ENCODE data around the gene TOB1. TPM values are rescaled to one million over a fixed set of nuclear protein-coding genes. Genes with fewer than 3 reads are reported as not detected.
A peak's percentile ranks its signal among the peaks of the same experiment; 100 is the strongest.

The TOB1 gene
- polyA plus RNA-seq, 1 of the 3 experiments (the other 2 are of a cell fraction), result 19.3 TPM

DNA sequence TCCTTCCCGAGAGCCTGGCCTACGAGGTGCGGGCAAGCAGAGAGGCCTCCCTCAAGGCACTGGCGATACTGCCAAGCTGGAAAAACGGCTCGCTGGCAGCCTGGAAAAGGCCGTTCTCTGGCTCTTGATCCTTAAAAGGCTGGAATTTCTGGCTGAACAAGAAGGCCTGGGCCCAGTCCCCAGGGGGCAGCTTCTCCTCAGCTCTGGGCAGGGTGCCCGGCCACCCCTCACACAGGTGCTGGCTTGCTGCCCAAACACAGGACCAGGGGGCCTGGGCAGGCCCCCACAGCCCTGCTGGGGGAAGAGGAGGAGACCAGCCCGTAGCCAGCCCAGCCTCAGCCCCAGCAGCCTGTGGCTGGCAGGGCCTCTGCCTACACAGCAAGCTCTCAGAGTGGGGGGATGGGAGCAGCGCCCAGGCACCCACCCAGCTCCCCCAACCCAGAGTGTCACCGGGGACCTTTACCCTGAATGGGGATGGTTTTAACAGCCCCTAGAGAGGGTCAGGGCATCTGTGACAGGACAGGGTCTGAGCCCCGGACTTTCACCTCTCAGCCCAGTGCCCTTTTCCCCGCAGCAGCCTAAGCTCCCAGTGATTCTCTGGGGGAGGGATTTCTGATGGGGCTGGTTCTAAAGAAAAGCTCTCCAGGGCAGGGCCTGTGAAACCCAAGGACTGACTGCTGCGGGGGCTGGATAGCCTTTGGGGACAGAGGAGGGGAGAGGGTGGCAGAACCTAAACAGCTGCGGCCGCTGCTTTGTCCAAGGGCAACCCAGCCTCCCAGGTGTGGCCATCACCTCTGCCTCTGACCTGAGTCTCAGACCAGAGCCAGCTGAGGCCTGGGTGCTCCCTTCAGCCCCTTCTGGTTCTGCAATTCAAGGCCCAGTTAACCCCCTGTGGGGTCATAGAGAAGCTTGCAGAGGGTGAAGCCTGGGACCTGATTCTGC, 38.6 kb upstream of the TOB1 start:
- no peak overlapping the region for H3K4me3 ChIP-seq (ENCODE audit: low read depth in 2 of 2, low read length in 1 of 2)
- H3K36me3 ChIP-seq (replicated peaks in 1 of 2; ENCODE audit: control insufficient read depth in 1 of 2, insufficient read depth in 2 of 2, low read length in 1 of 2), result no peaks in the 10 kb centered on the region
- peak; percentile 14; the same call in 1 of the 2 replicates for TF ChIP-seq TCF12 (IDR thresholded peaks at IDR 0.05)
- TF ChIP-seq TEAD4 (IDR thresholded peaks at IDR 0.05; ENCODE audit: borderline replicate concordance, insufficient read depth), result 0 out of 2 replicates have a peak, but pooled peaks have one; percentile 18
- TF ChIP-seq NRF1 (IDR thresholded peaks at IDR 0.05; ENCODE audit: low read depth, low read length), result no peak
- no peak for TF ChIP-seq SIN3A (IDR thresholded peaks at IDR 0.05; ENCODE audit: borderline replicate concordance, low read depth, low read length)
- peak in 1 of 2 experiments; percentile 54; a peak in 2 of 4 replicates for TF ChIP-seq EP300 (IDR thresholded peaks at IDR 0.05; ENCODE audit: borderline replicate concordance in 1 of 2, low read depth in 1 of 2, low read length in 1 of 2)
- TF ChIP-seq SMC3 (IDR thresholded peaks at IDR 0.05; ENCODE audit: low read depth, low read length), result peak; percentile 59; the same call in 1 of the 2 replicates
- peak; percentile 73 for TF ChIP-seq CHD2 (IDR thresholded peaks at IDR 0.05; ENCODE audit: low read length, partially characterized antibody)
- peak; percentile 77 for TF ChIP-seq RAD21 (IDR thresholded peaks at IDR 0.05; ENCODE audit: low read length)
- peak; percentile 59 for TF ChIP-seq RCOR1 (IDR thresholded peaks at IDR 0.05; ENCODE audit: low read length)
- peak; percentile 75; the same call in 1 of the 2 replicates for TF ChIP-seq FOXJ3 (CRISPR knock-in tag; IDR thresholded peaks at IDR 0.05)
- peak; percentile 86 for TF ChIP-seq NFIC (IDR thresholded peaks at IDR 0.05; ENCODE audit: borderline replicate concordance)
- peak; percentile 90 for DNase-seq
- POLR2A ChIA-PET, result interaction anchor here (1.0 to 4.9 kb wide), 13 partner anchors 15 to 142 kb away, joined by 3 to 106 read pairs (median 12); partner anchors contain the start of gene TOB1
- H3F3A ChIP-seq (replicated peaks; ENCODE audit: insufficient read depth), result no peaks in the 10 kb centered on the region
- CTCF ChIA-PET, result interaction anchor here (0.6 to 5.8 kb wide), 20 partner anchors 13 to 121 kb away, joined by 3 to 72 read pairs (median 5); partner anchors contain the start of gene TOB1
- H3K4me1 ChIP-seq (ENCODE audit: control insufficient read depth in 1 of 2, insufficient read depth in 2 of 2, low read depth in 1 of 2, low read length in 1 of 2), result peaks cover 13 to 42% of the 10 kb centered on the region in 2 experiments
- peak overlapping the region; percentile 61 to 92; a peak in 3 of 4 replicates for H3K27ac ChIP-seq (ENCODE audit: low read depth in 2 of 2, low read length in 1 of 2)
- H3K27me3 ChIP-seq (ENCODE audit: insufficient read depth), result no peaks in the 10 kb centered on the region
- H4K20me1 ChIP-seq (ENCODE audit: insufficient read depth), result no peaks in the 10 kb centered on the region
- WGBS (ENCODE audit: low lambda C conversion rate), result 71% methylated on average over 11 of the region's 16 CpGs
- H2AFZ ChIP-seq (ENCODE audit: low read depth), result peak overlapping the region; percentile 77
- H3K79me2 ChIP-seq (ENCODE audit: insufficient read depth), result no peaks in the 10 kb centered on the region
- H3K9me2 ChIP-seq, result no peaks in the 10 kb centered on the region
- H3K4me2 ChIP-seq, result peak overlapping the region; percentile 14; the same call in 1 of the 2 replicates
- peak overlapping the region; percentile 38; the same call in 1 of the 2 replicates for H3K9ac ChIP-seq
- no peaks in the 10 kb centered on the region for H3K9me3 ChIP-seq

DNA sequence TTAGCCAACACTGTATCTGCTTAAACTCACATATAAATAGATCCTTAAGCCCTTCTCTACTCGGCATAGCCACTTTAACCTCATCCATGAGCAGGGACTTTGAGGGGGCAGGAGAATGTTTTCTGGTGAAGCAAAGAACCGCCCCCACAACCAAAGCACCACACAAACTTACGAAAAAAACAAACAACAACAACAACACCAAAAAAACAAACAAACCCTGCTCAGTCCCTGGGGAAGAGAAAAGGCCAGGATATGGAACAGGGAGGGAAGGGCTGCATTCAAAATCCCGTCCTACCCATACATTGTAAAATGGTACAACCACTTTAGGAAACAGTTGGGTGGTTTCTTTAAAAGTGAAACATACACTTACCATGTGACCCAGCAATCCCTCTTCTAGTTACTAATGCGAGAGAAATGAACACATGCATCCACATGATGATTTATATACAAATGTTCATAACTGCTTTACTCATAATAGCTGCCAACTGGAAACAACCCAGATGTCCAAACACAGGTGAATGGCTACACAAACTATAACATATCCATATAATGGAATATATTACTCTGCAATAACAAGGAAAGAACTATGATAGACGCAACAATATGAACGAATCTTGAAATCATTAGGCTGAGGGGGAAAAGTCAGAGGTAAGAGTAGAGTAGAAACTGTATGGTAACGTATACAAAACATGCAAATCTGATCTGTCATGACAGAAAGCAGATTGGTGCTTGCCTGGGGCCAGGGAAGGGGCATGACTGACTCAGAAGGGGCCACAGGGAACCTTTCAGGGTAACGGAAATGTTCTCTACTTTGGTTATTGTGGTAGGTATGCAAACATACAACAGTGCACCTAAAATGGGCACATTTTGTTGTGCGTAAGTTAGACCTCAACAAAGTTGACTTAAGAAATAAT, 37.7 kb upstream of the TOB1 start:
- peaks cover 13 to 40% of the 10 kb centered on the region in 2 experiments for H3K4me1 ChIP-seq (ENCODE audit: control insufficient read depth in 1 of 2, insufficient read depth in 2 of 2, low read depth in 1 of 2, low read length in 1 of 2)
- no peaks in the 10 kb centered on the region for H4K20me1 ChIP-seq (ENCODE audit: insufficient read depth)
- H3K9ac ChIP-seq, result peak overlapping the region; percentile 38; the same call in 1 of the 2 replicates
- H3K36me3 ChIP-seq (replicated peaks in 1 of 2; ENCODE audit: control insufficient read depth in 1 of 2, insufficient read depth in 2 of 2, low read length in 1 of 2), result no peaks in the 10 kb centered on the region
- DNase-seq, result no peak
- ChIA-PET POLR2A (interaction anchor here (1.1 to 4.9 kb wide), 10 partner anchors 16 to 51 kb away, joined by 4 to 106 read pairs (median 15); partner anchors contain the start of gene TOB1), CTCF (interaction anchor here (0.8 to 5.8 kb wide), 16 partner anchors 14 to 101 kb away, joined by 3 to 72 read pairs (median 5); partner anchors contain the start of gene TOB1)
- peak overlapping the region; percentile 77 for H2AFZ ChIP-seq (ENCODE audit: low read depth)
- no peaks in the 10 kb centered on the region for H3K9me2 ChIP-seq
- H3K27me3 ChIP-seq (ENCODE audit: insufficient read depth), result no peaks in the 10 kb centered on the region
- H3K9me3 ChIP-seq, result no peaks in the 10 kb centered on the region
- H3K4me3 ChIP-seq (ENCODE audit: low read depth in 2 of 2, low read length in 1 of 2), result no peak overlapping the region
- 70% methylated on average over 10 of the region's 10 CpGs for WGBS (ENCODE audit: low lambda C conversion rate)
- peak overlapping the region; percentile 14; the same call in 1 of the 2 replicates for H3K4me2 ChIP-seq
- H3F3A ChIP-seq (replicated peaks; ENCODE audit: insufficient read depth), result no peaks in the 10 kb centered on the region
- peak overlapping the region; percentile 61 to 92; a peak in 3 of 4 replicates for H3K27ac ChIP-seq (ENCODE audit: low read depth in 2 of 2, low read length in 1 of 2)
- no peaks in the 10 kb centered on the region for H3K79me2 ChIP-seq (ENCODE audit: insufficient read depth)
- TF ChIP-seq NFIC (IDR thresholded peaks at IDR 0.05; ENCODE audit: borderline replicate concordance) (peak; percentile 49; the same call in 1 of the 2 replicates), JUND (IDR thresholded peaks at IDR 0.05) (no peak; the same call in 1 of the 2 replicates), TCF12 (IDR thresholded peaks at IDR 0.05) (peak; percentile 87), RFX5 (IDR thresholded peaks at IDR 0.05; ENCODE audit: low read length) (no peak), RCOR1 (IDR thresholded peaks at IDR 0.05; ENCODE audit: low read length) (peak; percentile 20; the same call in 1 of the 2 replicates), MXI1 (IDR thresholded peaks at IDR 0.05; ENCODE audit: low read depth, low read length) (peak; percentile 28)
- TF ChIP-seq, protein P1, sequence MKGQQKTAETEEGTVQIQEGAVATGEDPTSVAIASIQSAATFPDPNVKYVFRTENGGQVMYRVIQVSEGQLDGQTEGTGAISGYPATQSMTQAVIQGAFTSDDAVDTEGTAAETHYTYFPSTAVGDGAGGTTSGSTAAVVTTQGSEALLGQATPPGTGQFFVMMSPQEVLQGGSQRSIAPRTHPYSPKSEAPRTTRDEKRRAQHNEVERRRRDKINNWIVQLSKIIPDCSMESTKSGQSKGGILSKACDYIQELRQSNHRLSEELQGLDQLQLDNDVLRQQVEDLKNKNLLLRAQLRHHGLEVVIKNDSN (IDR thresholded peaks at IDR 0.05; ENCODE audit: borderline replicate concordance, low read depth), result peak; percentile 71; the same call in 1 of the 2 replicates
- TF ChIP-seq, protein P2, sequence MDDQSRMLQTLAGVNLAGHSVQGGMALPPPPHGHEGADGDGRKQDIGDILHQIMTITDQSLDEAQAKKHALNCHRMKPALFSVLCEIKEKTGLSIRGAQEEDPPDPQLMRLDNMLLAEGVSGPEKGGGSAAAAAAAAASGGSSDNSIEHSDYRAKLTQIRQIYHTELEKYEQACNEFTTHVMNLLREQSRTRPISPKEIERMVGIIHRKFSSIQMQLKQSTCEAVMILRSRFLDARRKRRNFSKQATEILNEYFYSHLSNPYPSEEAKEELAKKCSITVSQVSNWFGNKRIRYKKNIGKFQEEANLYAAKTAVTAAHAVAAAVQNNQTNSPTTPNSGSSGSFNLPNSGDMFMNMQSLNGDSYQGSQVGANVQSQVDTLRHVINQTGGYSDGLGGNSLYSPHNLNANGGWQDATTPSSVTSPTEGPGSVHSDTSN (IDR thresholded peaks at IDR 0.05), result peak; percentile 81
- TF ChIP-seq, protein P3, sequence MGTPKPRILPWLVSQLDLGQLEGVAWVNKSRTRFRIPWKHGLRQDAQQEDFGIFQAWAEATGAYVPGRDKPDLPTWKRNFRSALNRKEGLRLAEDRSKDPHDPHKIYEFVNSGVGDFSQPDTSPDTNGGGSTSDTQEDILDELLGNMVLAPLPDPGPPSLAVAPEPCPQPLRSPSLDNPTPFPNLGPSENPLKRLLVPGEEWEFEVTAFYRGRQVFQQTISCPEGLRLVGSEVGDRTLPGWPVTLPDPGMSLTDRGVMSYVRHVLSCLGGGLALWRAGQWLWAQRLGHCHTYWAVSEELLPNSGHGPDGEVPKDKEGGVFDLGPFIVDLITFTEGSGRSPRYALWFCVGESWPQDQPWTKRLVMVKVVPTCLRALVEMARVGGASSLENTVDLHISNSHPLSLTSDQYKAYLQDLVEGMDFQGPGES (IDR thresholded peaks at IDR 0.05; ENCODE audit: low read depth, low read length), result no peak
- TF ChIP-seq, protein P4, sequence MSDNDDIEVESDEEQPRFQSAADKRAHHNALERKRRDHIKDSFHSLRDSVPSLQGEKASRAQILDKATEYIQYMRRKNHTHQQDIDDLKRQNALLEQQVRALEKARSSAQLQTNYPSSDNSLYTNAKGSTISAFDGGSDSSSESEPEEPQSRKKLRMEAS (IDR thresholded peaks at IDR 0.05; ENCODE audit: low read depth), result peak; percentile 79
